Activated naive CD4-positive, alpha-beta T cell treated with anti-CD3 and anti-CD28 coated beads, Interleukin-2, amount 10 ng/mL, durations not matched to agents 7 days and 5 days (primary cell): ENCODE measurements around the gene HS3ST1.

Source experiments
- CTCF ChIA-PET: fragments of 350-600 bp; sonication (Branson Sonifier 250); formaldehyde crosslinking; loops from one replicate; lab custom pipeline; 2021; ENCODE audit warnings: antibody characterized with exemption; lab: Charles Lee
- DNase-seq: peaks from one replicate; pipeline ENCODE4 v3.0.0-alpha.2; 2020
- H3K27ac Mint-ChIP-seq: one replicate; pipeline ENCODE4 v1.8.0; 2021; ENCODE audit warnings: mild to moderate bottlenecking, moderate library complexity, mixed read lengths
- H3K27me3 Mint-ChIP-seq: one replicate; pipeline ENCODE4 v1.8.0; 2021; ENCODE audit warnings: mild to moderate bottlenecking, mixed read lengths
- H3K36me3 Mint-ChIP-seq: one replicate; pipeline ENCODE4 v1.8.0; 2021; ENCODE audit warnings: mixed read lengths
- H3K4me1 Mint-ChIP-seq: one replicate; pipeline ENCODE4 v1.8.0; 2021; ENCODE audit warnings: mixed read lengths
- H3K4me3 Mint-ChIP-seq: one replicate; pipeline ENCODE4 v1.8.0; 2021; ENCODE audit warnings: mild to moderate bottlenecking, moderate library complexity, mixed read lengths
- H3K9me3 Mint-ChIP-seq: one replicate; pipeline ENCODE4 v1.8.0; 2021; ENCODE audit warnings: mixed read lengths

HS3ST1 gene

GRCh38 chr4:11428231-11428898, at the start of gene HS3ST1:
Gene HS3ST1 (minus strand): TSS chr4:11428894. CDS start chr4:11400005, 28,889 bp downstream.
- H3K36me3 Mint-ChIP-seq = no peaks in the 10 kb centered on the region
- CTCF ChIA-PET = no interaction called here
- H3K9me3 Mint-ChIP-seq = no peaks in the 10 kb centered on the region
- H3K4me1 Mint-ChIP-seq = peaks cover 17% of the 10 kb centered on the region
- no peak within 1 kb of the TSS for H3K27ac Mint-ChIP-seq
- H3K27me3 Mint-ChIP-seq = peaks cover 60% of the 10 kb centered on the region
- no peak for DNase-seq
- peak within 1 kb of the TSS; percentile 68 for H3K4me3 Mint-ChIP-seq

GRCh38 chr4:11475871-11476270, 47.2 kb upstream of the HS3ST1 start:
- no peak overlapping the region for H3K4me3 Mint-ChIP-seq
- H3K27me3 Mint-ChIP-seq = no peaks in the 10 kb centered on the region
- peaks cover 5% of the 10 kb centered on the region for H3K36me3 Mint-ChIP-seq
- CTCF ChIA-PET = no interaction called here
- H3K9me3 Mint-ChIP-seq = peaks cover 10% of the 10 kb centered on the region
- H3K4me1 Mint-ChIP-seq = peaks cover 22% of the 10 kb centered on the region
- no peak for DNase-seq
- H3K27ac Mint-ChIP-seq = no peak overlapping the region

GRCh38 chr4:11474146-11474545, 45.5 kb upstream of the HS3ST1 start:
- H3K36me3 Mint-ChIP-seq = peaks cover 5% of the 10 kb centered on the region

GRCh38 chr4:11472535-11472934, 43.8 kb upstream of the HS3ST1 start:
- H3K27ac Mint-ChIP-seq = peak overlapping the region; percentile 74
- peak overlapping the region; percentile 32 for H3K4me3 Mint-ChIP-seq
- peaks cover 5% of the 10 kb centered on the region for H3K36me3 Mint-ChIP-seq
- H3K27me3 Mint-ChIP-seq = no peaks in the 10 kb centered on the region
- DNase-seq = no peak
- peaks cover 5% of the 10 kb centered on the region for H3K9me3 Mint-ChIP-seq
- CTCF ChIA-PET = no interaction called here
- H3K4me1 Mint-ChIP-seq = peaks cover 46% of the 10 kb centered on the region

More at GRCh38 chr4:11474146-11474545, 45.5 kb upstream of the HS3ST1 start:
- Mint-ChIP-seq H3K27ac (no peak overlapping the region), H3K4me1 (peaks cover 33% of the 10 kb centered on the region), H3K9me3 (peaks cover 7% of the 10 kb centered on the region), H3K4me3 (no peak overlapping the region), H3K27me3 (no peaks in the 10 kb centered on the region)
- CTCF ChIA-PET = no interaction called here
- no peak for DNase-seq

- H3K27ac Mint-ChIP-seq = peak overlapping the region; percentile 93
- peaks cover 51% of the 10 kb centered on the region for H3K4me1 Mint-ChIP-seq
- peak overlapping the region; percentile 69 for H3K4me3 Mint-ChIP-seq
- CTCF ChIA-PET = interaction anchor here (0.7 to 1.0 kb wide), 2 partner anchors 16 to 39 kb away, joined by 3 read pairs; no protein-coding TSS in a partner anchor
- H3K36me3 Mint-ChIP-seq = peaks cover 5% of the 10 kb centered on the region
- H3K27me3 Mint-ChIP-seq = no peaks in the 10 kb centered on the region
- H3K9me3 Mint-ChIP-seq = peaks cover 2% of the 10 kb centered on the region
- DNase-seq = peak; percentile 79
Measured at GRCh38 chr4:11471618-11472017, 42.9 kb upstream of the HS3ST1 start.

GRCh38 chr4:11471046-11471441, 42.4 kb upstream of the HS3ST1 start:
- peaks cover 2% of the 10 kb centered on the region for H3K9me3 Mint-ChIP-seq
- H3K27ac Mint-ChIP-seq = peak overlapping the region; percentile 93
- CTCF ChIA-PET = interaction anchor here (1.0 kb wide), 1 partner anchor 39 kb away, joined by 3 read pairs; no protein-coding TSS in a partner anchor
- no peak for DNase-seq
- no peak overlapping the region for H3K4me3 Mint-ChIP-seq
- H3K4me1 Mint-ChIP-seq = peaks cover 51% of the 10 kb centered on the region
- no peaks in the 10 kb centered on the region for H3K27me3 Mint-ChIP-seq
- H3K36me3 Mint-ChIP-seq = peaks cover 5% of the 10 kb centered on the region

GRCh38 chr4:11470438-11471045, 41.8 kb upstream of the HS3ST1 start:
- peaks cover 2% of the 10 kb centered on the region for H3K9me3 Mint-ChIP-seq
- peaks cover 51% of the 10 kb centered on the region for H3K4me1 Mint-ChIP-seq
- peak overlapping the region; percentile 37 for H3K4me3 Mint-ChIP-seq
- CTCF ChIA-PET = no interaction called here
- peak overlapping the region; percentile 93 for H3K27ac Mint-ChIP-seq
- DNase-seq = no peak
- H3K36me3 Mint-ChIP-seq = peaks cover 5% of the 10 kb centered on the region
- no peaks in the 10 kb centered on the region for H3K27me3 Mint-ChIP-seq

- Mint-ChIP-seq H3K27ac (no peak overlapping the region), H3K9me3 (peaks cover 2% of the 10 kb centered on the region), H3K4me1 (peaks cover 51% of the 10 kb centered on the region), H3K27me3 (peaks cover 3% of the 10 kb centered on the region), H3K36me3 (peaks cover 5% of the 10 kb centered on the region), H3K4me3 (no peak overlapping the region)
- CTCF ChIA-PET = no interaction called here
- DNase-seq = no peak
Measured at GRCh38 chr4:11469650-11470437, 41.1 kb upstream of the HS3ST1 start.

GRCh38 chr4:11468901-11469300, 40.2 kb upstream of the HS3ST1 start:
- H3K4me1 Mint-ChIP-seq = peaks cover 51% of the 10 kb centered on the region
- CTCF ChIA-PET = no interaction called here
- H3K36me3 Mint-ChIP-seq = peaks cover 5% of the 10 kb centered on the region
- H3K27ac Mint-ChIP-seq = peak overlapping the region; percentile 22
- peaks cover 7% of the 10 kb centered on the region for H3K27me3 Mint-ChIP-seq
- H3K9me3 Mint-ChIP-seq = peaks cover 2% of the 10 kb centered on the region
- H3K4me3 Mint-ChIP-seq = no peak overlapping the region
- no peak for DNase-seq

- CTCF ChIA-PET = no interaction called here
- no peak for DNase-seq
Measured at GRCh38 chr4:11467931-11468330, 39.2 kb upstream of the HS3ST1 start.

GRCh38 chr4:11463707-11464106, 35.0 kb upstream of the HS3ST1 start:
- H3K27ac Mint-ChIP-seq = no peak overlapping the region
- no peaks in the 10 kb centered on the region for H3K36me3 Mint-ChIP-seq
- peaks cover 14% of the 10 kb centered on the region for H3K4me1 Mint-ChIP-seq
- CTCF ChIA-PET = no interaction called here
- no peak for DNase-seq
- peaks cover 8% of the 10 kb centered on the region for H3K9me3 Mint-ChIP-seq
- no peak overlapping the region for H3K4me3 Mint-ChIP-seq
- peaks cover 17% of the 10 kb centered on the region for H3K27me3 Mint-ChIP-seq

More at GRCh38 chr4:11467931-11468330, 39.2 kb upstream of the HS3ST1 start:
- Mint-ChIP-seq H3K36me3 (peaks cover 2% of the 10 kb centered on the region), H3K4me3 (no peak overlapping the region), H3K4me1 (peaks cover 46% of the 10 kb centered on the region), H3K27ac (no peak overlapping the region), H3K9me3 (peaks cover 2% of the 10 kb centered on the region), H3K27me3 (peaks cover 7% of the 10 kb centered on the region)

- DNase-seq = no peak
- H3K36me3 Mint-ChIP-seq = no peaks in the 10 kb centered on the region
- CTCF ChIA-PET = no interaction called here
Measured at GRCh38 chr4:11456401-11456800, 27.7 kb upstream of the HS3ST1 start.

GRCh38 chr4:11455201-11455835, 26.6 kb upstream of the HS3ST1 start:
- Mint-ChIP-seq H3K36me3 (no peaks in the 10 kb centered on the region), H3K4me3 (no peak overlapping the region), H3K27ac (no peak overlapping the region), H3K4me1 (no peaks in the 10 kb centered on the region), H3K9me3 (peaks cover 5% of the 10 kb centered on the region), H3K27me3 (peaks cover 16% of the 10 kb centered on the region)
- DNase-seq = no peak
- CTCF ChIA-PET = no interaction called here

More at GRCh38 chr4:11456401-11456800, 27.7 kb upstream of the HS3ST1 start:
- Mint-ChIP-seq H3K9me3 (peaks cover 8% of the 10 kb centered on the region), H3K27me3 (peaks cover 16% of the 10 kb centered on the region), H3K4me3 (no peak overlapping the region), H3K4me1 (no peaks in the 10 kb centered on the region), H3K27ac (no peak overlapping the region)

- no peak for DNase-seq
- H3K27ac Mint-ChIP-seq = no peak overlapping the region
- H3K36me3 Mint-ChIP-seq = no peaks in the 10 kb centered on the region
- H3K4me3 Mint-ChIP-seq = no peak overlapping the region
- H3K27me3 Mint-ChIP-seq = peaks cover 10% of the 10 kb centered on the region
- CTCF ChIA-PET = no interaction called here
- H3K4me1 Mint-ChIP-seq = no peaks in the 10 kb centered on the region
- H3K9me3 Mint-ChIP-seq = no peaks in the 10 kb centered on the region
Measured at GRCh38 chr4:11451716-11452115, 23.0 kb upstream of the HS3ST1 start.
